ENCODE results near the gene DPYSL4.

DPYSL4 gene

GRCh38 chr10:132247943-132248342 lies 61.2 kb downstream of the DPYSL4 start:
- no peak for DNase-seq

DNA sequence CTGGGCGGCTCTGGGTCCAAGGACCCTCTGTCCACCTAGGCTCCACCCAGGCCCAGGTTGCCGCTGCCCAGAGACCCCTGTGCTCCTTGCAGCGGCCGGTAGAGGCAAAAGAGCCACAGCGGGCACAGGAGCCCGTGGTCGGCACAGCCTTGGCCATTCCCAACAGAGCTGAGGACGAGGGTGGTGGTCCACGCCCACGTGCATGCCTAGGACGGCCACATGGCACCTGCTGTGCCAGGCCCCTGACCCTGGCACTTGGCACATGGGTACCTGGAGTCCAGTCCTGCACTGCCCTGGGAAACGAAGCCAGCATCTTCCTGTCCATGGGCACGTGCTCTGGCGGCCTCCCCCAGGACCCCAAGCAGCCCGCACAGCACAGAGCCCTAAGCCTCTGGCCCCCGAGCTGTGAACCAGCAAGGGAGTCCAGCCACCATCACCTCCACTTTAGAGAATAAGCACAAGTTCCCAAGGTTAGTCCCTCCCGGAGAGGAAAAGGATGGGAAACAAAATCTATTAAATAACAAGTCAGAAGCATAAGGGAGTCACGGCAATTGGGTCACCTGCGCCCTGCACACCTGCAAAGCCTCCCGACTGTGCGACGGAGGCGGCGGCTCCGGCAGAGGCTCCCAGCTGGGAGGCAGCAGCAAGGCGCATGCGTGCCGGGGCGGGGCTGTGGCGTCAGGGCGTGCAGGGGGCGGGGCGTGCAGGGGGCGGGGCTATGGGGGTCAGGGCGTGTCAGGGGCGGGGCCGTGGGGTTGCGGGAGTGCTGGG lies 61.9 kb downstream of the DPYSL4 start:
- peak; percentile 66 for DNase-seq

- DNase-seq = no peak
Measured at GRCh38 chr10:132249226-132249724, 62.5 kb downstream of the DPYSL4 start.

- DNase-seq = no peak
Measured at GRCh38 chr10:132249824-132250375, 63.2 kb downstream of the DPYSL4 start.

GRCh38 chr10:132250481-132251475 lies 64.0 kb downstream of the DPYSL4 start:
- DNase-seq = no peak

- DNase-seq = no peak
Measured at GRCh38 chr10:132251928-132252327, 65.2 kb downstream of the DPYSL4 start.

DNA sequence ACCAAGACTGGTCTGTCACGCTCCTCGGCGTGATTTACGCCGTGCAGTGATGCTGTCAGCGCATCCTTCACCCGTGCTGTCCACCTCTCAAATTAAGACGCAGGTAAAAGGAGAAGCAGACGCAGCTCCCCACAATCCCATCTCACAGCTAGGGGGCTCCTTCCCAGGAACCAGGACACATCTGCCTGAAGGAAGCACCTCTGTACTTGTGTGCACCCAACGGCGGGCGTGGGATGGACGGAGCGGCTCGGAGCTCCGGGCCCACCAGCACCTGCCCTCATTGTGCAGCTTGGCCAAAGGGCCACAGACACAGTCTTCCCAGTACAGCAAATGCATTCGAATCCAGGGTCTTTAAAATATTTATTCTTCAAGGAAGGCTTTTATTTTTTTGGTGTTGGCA lies 65.7 kb downstream of the DPYSL4 start:
- no peak for DNase-seq

DNA sequence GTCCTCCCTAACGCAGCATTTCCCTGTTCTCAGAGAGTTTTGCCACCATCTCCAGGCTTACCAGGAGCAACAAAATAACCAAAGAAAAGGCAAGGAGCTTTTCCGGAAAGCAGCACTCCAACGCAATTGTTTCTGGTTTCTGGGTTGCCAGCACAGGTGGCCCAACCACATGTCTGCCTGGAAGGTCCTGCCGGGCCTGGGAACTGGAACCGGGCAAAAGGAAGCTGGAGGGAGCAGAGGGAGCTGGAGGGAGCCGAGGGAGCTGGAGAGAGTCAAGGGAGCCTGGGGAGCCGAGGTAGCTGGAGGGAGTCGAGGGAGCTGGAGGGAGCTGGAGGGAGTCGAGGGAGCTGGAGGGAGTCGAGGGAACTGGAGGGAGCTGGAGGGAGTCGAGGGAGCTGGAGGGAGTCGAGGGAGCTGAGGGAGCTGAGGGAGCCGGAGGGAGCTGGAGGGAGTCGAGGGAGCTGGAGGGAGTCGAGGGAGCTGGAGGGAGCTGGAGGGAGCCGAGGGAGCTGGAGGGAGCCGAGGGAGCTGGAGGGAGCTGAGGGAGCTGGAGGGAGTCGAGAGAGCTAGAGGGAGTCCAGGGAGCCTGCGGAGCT lies 66.4 kb downstream of the DPYSL4 start:
- DNase-seq = no peak

DNA sequence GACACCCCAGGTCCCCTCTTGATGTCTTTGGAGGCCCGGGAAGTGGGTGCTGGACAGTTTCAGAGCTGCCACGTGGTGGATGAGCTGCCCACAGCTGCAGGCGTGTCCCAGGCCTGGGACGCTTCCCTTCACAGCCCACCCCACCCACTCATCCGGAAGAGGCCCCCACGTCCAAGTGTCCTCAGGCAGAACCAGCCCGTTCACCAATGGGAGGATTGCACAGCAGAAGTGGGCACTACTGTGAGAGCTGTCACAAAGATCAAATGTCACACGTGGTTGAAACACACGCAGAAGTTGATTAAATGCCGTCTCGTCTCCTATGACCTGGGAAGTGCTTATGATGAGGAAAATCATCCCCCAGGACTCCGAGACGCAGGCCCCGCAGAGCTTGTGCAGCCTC lies 68.1 kb downstream of the DPYSL4 start:
- no peak for DNase-seq
